Mesothelial cell of epicardium (in vitro differentiated cells): Measurements from ENCODE around the gene MGAM2. TPM values are rescaled to one million over a fixed set of nuclear protein-coding genes. Genes with fewer than 3 reads are reported as not detected.

Experiments used
- DNase-seq, 2 experiments: peaks; one replicate each; pipeline ENCODE4 v3.0.0; 2021; ENCODE audit warnings: low spot score in 2 of 2; ENCODE audit not compliant: unreplicated experiment in 2 of 2
- H3K27ac Mint-ChIP-seq: 2 replicates; pipeline ENCODE4 v1.8.0; 2021; ENCODE audit warnings: mixed read lengths
- H3K27me3 Mint-ChIP-seq: 2 replicates; pipeline ENCODE4 v1.8.0; 2021; ENCODE audit warnings: low read depth, mixed read lengths
- H3K36me3 Mint-ChIP-seq: 2 replicates; pipeline ENCODE4 v1.8.0; 2021; ENCODE audit warnings: mixed read lengths
- H3K4me1 Mint-ChIP-seq: 2 replicates; pipeline ENCODE4 v1.8.0; 2021; ENCODE audit warnings: mixed read lengths
- H3K4me3 Mint-ChIP-seq: 2 replicates; pipeline ENCODE4 v1.8.0; 2021; ENCODE audit warnings: mild to moderate bottlenecking, moderate library complexity, mixed read lengths
- H3K9me3 Mint-ChIP-seq: 2 replicates; pipeline ENCODE4 v1.8.0; 2021; ENCODE audit warnings: mixed read lengths
- CTCF ChIP-seq: fragments of 200-600 bp; sonication (generic); IDR thresholded peaks from one replicate; pipeline ENCODE4 v1.5.0; 2021; ENCODE audit warnings: antibody characterized with exemption; ENCODE audit not compliant: unreplicated experiment
- total RNA-seq: library from RNA; stranded (reverse); gene quantifications from 3 replicates; pipeline ENCODE4 v1.2.1, GENCODE V29; 2021

MGAM2 gene
- total RNA-seq, 1 donor from 2014 or later: 0.13 TPM

GRCh38 chr7:142177869-142178268, 66.4 kb downstream of the MGAM2 start:
- H3K4me1 Mint-ChIP-seq: no peaks in the 10 kb centered on the region
- H3K27ac Mint-ChIP-seq: no peak overlapping the region
- peaks cover 4% of the 10 kb centered on the region for H3K9me3 Mint-ChIP-seq
- no peak for TF ChIP-seq CTCF
- DNase-seq: no peak
- H3K36me3 Mint-ChIP-seq: no peaks in the 10 kb centered on the region
- peaks cover 2% of the 10 kb centered on the region for H3K27me3 Mint-ChIP-seq
- no peak overlapping the region for H3K4me3 Mint-ChIP-seq

- TF ChIP-seq CTCF: no peak
- no peaks in the 10 kb centered on the region for H3K4me1 Mint-ChIP-seq
- H3K27me3 Mint-ChIP-seq: peaks cover 2% of the 10 kb centered on the region
- no peak overlapping the region for H3K27ac Mint-ChIP-seq
- DNase-seq: no peak
- no peak overlapping the region for H3K4me3 Mint-ChIP-seq
- no peaks in the 10 kb centered on the region for H3K36me3 Mint-ChIP-seq
- H3K9me3 Mint-ChIP-seq: no peaks in the 10 kb centered on the region
Observed at GRCh38 chr7:142180426-142180825, 68.9 kb downstream of the MGAM2 start.

- Mint-ChIP-seq H3K4me3 (no peak overlapping the region), H3K4me1 (no peaks in the 10 kb centered on the region), H3K27ac (no peak overlapping the region), H3K36me3 (no peaks in the 10 kb centered on the region), H3K27me3 (peaks cover 5% of the 10 kb centered on the region), H3K9me3 (no peaks in the 10 kb centered on the region)
- TF ChIP-seq CTCF: no peak
- no peak for DNase-seq
Observed at GRCh38 chr7:142181211-142181610, 69.7 kb downstream of the MGAM2 start.

- Mint-ChIP-seq H3K27me3 (peaks cover 5% of the 10 kb centered on the region), H3K36me3 (no peaks in the 10 kb centered on the region), H3K4me3 (no peak overlapping the region), H3K9me3 (no peaks in the 10 kb centered on the region), H3K27ac (no peak overlapping the region), H3K4me1 (no peaks in the 10 kb centered on the region)
- no peak for DNase-seq
- TF ChIP-seq CTCF: no peak
Observed at GRCh38 chr7:142181966-142182365, 70.4 kb downstream of the MGAM2 start.

- H3K27me3 Mint-ChIP-seq: peaks cover 5% of the 10 kb centered on the region
- no peak for DNase-seq
- no peak overlapping the region for H3K27ac Mint-ChIP-seq
- H3K4me3 Mint-ChIP-seq: no peak overlapping the region
- H3K9me3 Mint-ChIP-seq: no peaks in the 10 kb centered on the region
- H3K36me3 Mint-ChIP-seq: no peaks in the 10 kb centered on the region
- no peaks in the 10 kb centered on the region for H3K4me1 Mint-ChIP-seq
- TF ChIP-seq CTCF: no peak
Observed at GRCh38 chr7:142185069-142185468, 73.6 kb downstream of the MGAM2 start.

GRCh38 chr7:142185801-142186200, 74.3 kb downstream of the MGAM2 start:
- H3K36me3 Mint-ChIP-seq: no peaks in the 10 kb centered on the region
- no peaks in the 10 kb centered on the region for H3K9me3 Mint-ChIP-seq
- H3K27ac Mint-ChIP-seq: no peak overlapping the region
- no peaks in the 10 kb centered on the region for H3K4me1 Mint-ChIP-seq
- no peak for DNase-seq
- H3K27me3 Mint-ChIP-seq: peaks cover 5% of the 10 kb centered on the region
- no peak overlapping the region for H3K4me3 Mint-ChIP-seq
- TF ChIP-seq CTCF: no peak
